HG02981 (cell line): ENCODE measurements around the gene DHRS3.
"Not testable (repeated sequence)": the region's sequence is repeated elsewhere in the genome, so short reads cannot be mapped to it uniquely, and the experiment has no call there.

Experiments used
- ATAC-seq: cut with Tn5 transposase; IDR thresholded peaks from one replicate; pipeline ENCODE4 v1.9.1; 2021; ENCODE audit warnings: mild to moderate bottlenecking, moderate library complexity; ENCODE audit not compliant: unreplicated experiment

The DHRS3 gene

GRCh38 chr1:12525311-12526181 is 92.5 kb downstream of the DHRS3 start:
- ATAC-seq: no peak

- ATAC-seq: no peak
Observed at GRCh38 chr1:12524266-12524665, 93.7 kb downstream of the DHRS3 start.

- not testable (repeated sequence) for ATAC-seq
Observed at GRCh38 chr1:12522780-12523179, 95.2 kb downstream of the DHRS3 start.

- no peak for ATAC-seq
Observed at GRCh38 chr1:12521096-12521495, 96.9 kb downstream of the DHRS3 start.

GRCh38 chr1:12519693-12520364 is 98.2 kb downstream of the DHRS3 start:
- no peak for ATAC-seq

GRCh38 chr1:12518931-12519692 is 98.9 kb downstream of the DHRS3 start:
- ATAC-seq: no peak
